Mesenchymal stem cell (in vitro differentiated cells and primary cell): ENCODE measurements around the gene SPDYE1.
"Not testable (repeated sequence)": the region's sequence is repeated elsewhere in the genome, so short reads cannot be mapped to it uniquely, and the experiment has no call there.

Experiments used
- DNase-seq: peaks from one replicate; pipeline ENCODE4 v3.0.0-alpha.2; 2013
- H2AFZ ChIP-seq: one replicate; pipeline ENCODE4 v1.6.1; 2013; ENCODE audit warnings: low read depth, mild to moderate bottlenecking, control low read depth, inconsistent platforms, low read length, moderate library complexity
- H2AK5ac ChIP-seq: 2 replicates; pipeline ENCODE4 v1.6.1; 2013; ENCODE audit warnings: low read length, moderate library complexity, mild to moderate bottlenecking, inconsistent platforms; ENCODE audit not compliant: severe bottlenecking
- H2BK120ac ChIP-seq: one replicate; pipeline ENCODE4 v1.6.1; 2013; ENCODE audit warnings: low read depth, mild to moderate bottlenecking, inconsistent platforms, low read length, moderate library complexity
- H2BK12ac ChIP-seq, 2 experiments: one replicate each; pipeline ENCODE4 v1.6.1; 2013; ENCODE audit warnings: inconsistent platforms in 2 of 2, low read length in 2 of 2, mild to moderate bottlenecking in 2 of 2, moderate library complexity in 2 of 2, control low read depth in 1 of 2
- H2BK15ac ChIP-seq: one replicate; pipeline ENCODE4 v1.6.1; 2013; ENCODE audit warnings: mild to moderate bottlenecking, low read depth, inconsistent platforms; ENCODE audit not compliant: poor library complexity, severe bottlenecking
- H2BK5ac ChIP-seq: 2 replicates; pipeline ENCODE4 v1.6.1; 2013; ENCODE audit warnings: low read depth, mild to moderate bottlenecking, low read length, control low read depth, inconsistent platforms; ENCODE audit not compliant: poor library complexity, severe bottlenecking
- H3K14ac ChIP-seq, 2 experiments: one replicate each; pipeline ENCODE4 v1.6.1; 2013; ENCODE audit warnings: inconsistent platforms in 2 of 2, low read length in 2 of 2, control low read depth in 1 of 2, mild to moderate bottlenecking in 1 of 2, moderate library complexity in 1 of 2
- H3K18ac ChIP-seq, 2 experiments: one replicate each; pipeline ENCODE4 v1.6.1; 2013; ENCODE audit warnings: inconsistent platforms in 2 of 2, low read length in 2 of 2, control low read depth in 1 of 2, low read depth in 1 of 2, mild to moderate bottlenecking in 1 of 2
- H3K23ac ChIP-seq, 2 experiments: one replicate each; pipeline ENCODE4 v1.6.1; 2013; ENCODE audit warnings: inconsistent platforms in 2 of 2, low read length in 2 of 2, mild to moderate bottlenecking in 2 of 2, moderate library complexity in 2 of 2, control low read depth in 1 of 2
- H3K27ac ChIP-seq: 2 replicates; pipeline ENCODE4 v1.5.1; 2013; ENCODE audit warnings: mild to moderate bottlenecking, moderate library complexity, low read length, control low read depth, inconsistent platforms; ENCODE audit not compliant: poor library complexity, severe bottlenecking
- H3K27me3 ChIP-seq, 2 experiments: 2 replicates each; pipeline versions ENCODE4 v1.6.1 to v1.7.0; 2013; ENCODE audit warnings: low read length in 2 of 2, mild to moderate bottlenecking in 2 of 2, moderate library complexity in 2 of 2, control low read depth in 1 of 2, inconsistent platforms in 1 of 2; ENCODE audit not compliant: control insufficient read depth in 1 of 2, insufficient read depth in 1 of 2
- H3K36me3 ChIP-seq, 2 experiments: 2 replicates each; pipeline versions ENCODE4 v1.6.1 to v1.7.0; 2013; ENCODE audit warnings: low read length in 2 of 2, control low read depth in 1 of 2, inconsistent platforms in 1 of 2, low read depth in 1 of 2, mild to moderate bottlenecking in 1 of 2; ENCODE audit not compliant: insufficient read depth in 2 of 2, control insufficient read depth in 1 of 2
- H3K4ac ChIP-seq, 2 experiments: one replicate each; pipeline ENCODE4 v1.6.1; 2013; ENCODE audit warnings: inconsistent platforms in 2 of 2, low read length in 2 of 2, mild to moderate bottlenecking in 2 of 2, moderate library complexity in 2 of 2, control low read depth in 1 of 2, low read depth in 1 of 2
- H3K4me1 ChIP-seq: 2 replicates; pipeline ENCODE4 v1.6.1; 2013; ENCODE audit warnings: low read depth, low read length, control low read depth; ENCODE audit not compliant: control insufficient read depth, insufficient read depth
- H3K4me2 ChIP-seq: 2 replicates; pipeline ENCODE4 v1.6.1; 2013; ENCODE audit warnings: low read length, mild to moderate bottlenecking, inconsistent platforms; ENCODE audit not compliant: poor library complexity, severe bottlenecking
- H3K4me3 ChIP-seq, 2 experiments: 2 replicates each; pipeline versions ENCODE4 v1.5.1 to v1.7.0; 2013; ENCODE audit warnings: low read length in 2 of 2, mild to moderate bottlenecking in 2 of 2, control low read depth in 1 of 2, low read depth in 1 of 2; ENCODE audit not compliant: insufficient read depth in 1 of 2
- H3K79me1 ChIP-seq: replicated peaks from 2 replicates; pipeline ENCODE4 v1.6.1; 2013; ENCODE audit warnings: mild to moderate bottlenecking, control low read depth, low read length, inconsistent platforms; ENCODE audit not compliant: poor library complexity, severe bottlenecking
- H3K9ac ChIP-seq: 2 replicates; pipeline ENCODE4 v1.7.0; 2013; ENCODE audit warnings: mild to moderate bottlenecking, low read length, moderate library complexity
- H3K9me3 ChIP-seq: 2 replicates; pipeline ENCODE4 v1.7.0; 2013; ENCODE audit warnings: mild to moderate bottlenecking, low read length; ENCODE audit not compliant: control insufficient read depth
- H4K8ac ChIP-seq: one replicate; pipeline ENCODE4 v1.6.1; 2013; ENCODE audit warnings: inconsistent platforms, mild to moderate bottlenecking, low read length, moderate library complexity
- H4K91ac ChIP-seq: one replicate; pipeline ENCODE4 v1.6.1; 2013; ENCODE audit warnings: mild to moderate bottlenecking, low read length, inconsistent platforms
- WGBS: methylation state at CpG from one replicate; pipeline ENCODE4 v1.1.7; 2013; ENCODE audit warnings: mixed read lengths; 5-methylcytosine and 5-hydroxymethylcytosine counted together

Gene SPDYE1

DNA sequence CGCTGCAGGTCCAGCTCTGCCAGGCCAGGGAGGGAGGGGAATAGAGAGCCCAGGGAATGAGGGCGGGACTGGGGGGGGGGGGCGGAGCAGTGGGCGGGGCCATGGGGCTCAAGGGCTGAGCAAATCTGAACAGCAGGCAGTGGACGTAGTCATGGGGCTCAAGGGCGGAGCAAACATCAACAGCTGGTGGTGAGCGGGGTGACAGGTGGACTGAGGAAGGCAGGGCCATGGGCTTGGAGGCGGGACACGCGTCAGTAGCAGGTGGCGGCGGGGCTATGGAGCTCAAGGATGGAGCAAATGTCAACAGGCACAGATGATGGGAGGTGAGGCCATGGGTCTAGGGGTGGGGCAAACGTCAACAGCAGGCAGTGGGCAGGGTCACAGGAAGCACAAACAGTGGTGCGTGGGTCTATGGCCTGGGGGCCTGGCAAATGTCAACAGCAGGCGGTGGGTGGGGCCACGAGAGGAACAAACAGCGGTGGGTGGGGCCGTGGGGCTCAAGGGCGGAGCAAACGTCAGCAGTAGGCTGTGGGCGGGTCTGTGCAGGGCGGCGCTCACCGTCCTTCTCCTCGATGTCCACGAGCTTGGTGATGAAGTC lies 41.4 kb downstream of the SPDYE1 start:
- H3K36me3 ChIP-seq, H3K4me3 ChIP-seq, H2BK120ac ChIP-seq, H3K9ac ChIP-seq, H3K23ac ChIP-seq, H3K27me3 ChIP-seq, H2BK12ac ChIP-seq, H4K91ac ChIP-seq, H2AFZ ChIP-seq, H3K14ac ChIP-seq, H3K27ac ChIP-seq, H2BK5ac ChIP-seq, H3K79me1 ChIP-seq, H2AK5ac ChIP-seq, H3K4ac ChIP-seq, H4K8ac ChIP-seq, H2BK15ac ChIP-seq, H3K9me3 ChIP-seq: not testable (repeated sequence)
- DNase-seq, result peak; percentile 86
- 0% methylated on average over 7 of the region's 26 CpGs for WGBS
- H3K4me1 ChIP-seq, result peaks cover 11% of the 10 kb centered on the region
- H3K4me2 ChIP-seq, result peak overlapping the region; percentile 38
- H3K18ac ChIP-seq, result peak overlapping the region in 1 of 2 experiments; percentile 21

- H3K14ac ChIP-seq, H2AFZ ChIP-seq, H2AK5ac ChIP-seq, H4K8ac ChIP-seq, H2BK15ac ChIP-seq, H3K4ac ChIP-seq, H3K79me1 ChIP-seq, H3K27ac ChIP-seq, H3K4me3 ChIP-seq, DNase-seq, H3K27me3 ChIP-seq, H2BK5ac ChIP-seq, H3K36me3 ChIP-seq, H3K9ac ChIP-seq, H4K91ac ChIP-seq, H3K9me3 ChIP-seq, H3K23ac ChIP-seq, H2BK120ac ChIP-seq, H2BK12ac ChIP-seq: not testable (repeated sequence)
- Histone ChIP-seq H3K4me2 (peak overlapping the region; percentile 20), H3K4me1 (peaks cover 11% of the 10 kb centered on the region), H3K18ac (peak overlapping the region in 1 of 2 experiments; percentile 40)
- WGBS, result 0% methylated on average over 3 of the region's 40 CpGs
Observed at GRCh38 chr7:44039800-44040492, 42.2 kb downstream of the SPDYE1 start.

DNA sequence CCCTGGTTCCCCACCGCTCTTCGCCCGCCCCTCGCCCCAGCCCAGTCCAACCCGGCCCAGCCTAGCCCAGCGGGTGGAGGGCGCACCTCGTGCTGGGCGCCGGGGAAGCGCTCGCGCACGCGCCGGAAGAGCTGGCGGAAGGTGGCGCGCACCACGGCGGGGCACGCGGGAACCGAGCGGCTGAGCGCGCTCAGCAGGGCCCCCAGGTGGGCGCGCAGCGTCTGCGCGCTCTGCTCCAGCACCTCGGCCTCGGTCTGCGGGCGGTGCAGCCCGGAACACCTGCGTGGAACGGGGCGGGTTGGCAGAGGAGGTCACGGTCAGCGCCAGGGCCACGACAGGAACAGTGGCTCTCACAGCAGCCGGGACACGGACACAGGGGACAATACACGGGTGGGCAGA lies 42.8 kb downstream of the SPDYE1 start:
- not testable (repeated sequence) for H3K27ac ChIP-seq, H3K14ac ChIP-seq, H3K23ac ChIP-seq, H2BK120ac ChIP-seq, H3K4ac ChIP-seq, H2BK5ac ChIP-seq, H2BK12ac ChIP-seq, H3K79me1 ChIP-seq, H4K91ac ChIP-seq, H2BK15ac ChIP-seq, DNase-seq, H3K36me3 ChIP-seq, H3K9me3 ChIP-seq, H2AK5ac ChIP-seq, H2AFZ ChIP-seq, H3K9ac ChIP-seq, H3K27me3 ChIP-seq
- peak overlapping the region; percentile 28 for H4K8ac ChIP-seq
- 2% methylated on average over 9 of the region's 46 CpGs for WGBS
- H3K18ac ChIP-seq, result peak overlapping the region in 1 of 2 experiments; percentile 40
- H3K4me3 ChIP-seq, result peak overlapping the region in 1 of 2 experiments; percentile 41
- peak overlapping the region; percentile 20 for H3K4me2 ChIP-seq
- H3K4me1 ChIP-seq, result peaks cover 12% of the 10 kb centered on the region

DNA sequence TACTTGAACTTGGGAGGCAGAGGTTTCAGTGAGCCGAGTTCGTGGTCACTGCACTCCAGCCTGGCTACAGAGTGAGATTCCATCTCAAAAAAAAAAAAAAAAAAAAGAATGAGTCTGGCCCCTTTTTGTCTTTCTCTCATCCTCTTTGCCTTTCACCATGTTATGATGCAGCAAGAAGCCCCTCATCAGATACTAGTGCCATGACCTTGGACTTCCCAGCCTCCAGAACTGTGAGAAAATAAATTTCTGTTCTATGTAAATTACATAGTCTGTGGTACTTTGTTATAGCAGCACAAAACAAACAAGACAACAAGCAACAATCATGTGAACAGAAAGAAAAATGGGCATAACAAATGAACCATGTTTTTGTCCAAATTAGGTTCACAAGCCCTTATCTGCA lies 44.5 kb downstream of the SPDYE1 start:
- no peak overlapping the region for H3K14ac ChIP-seq
- H3K9ac ChIP-seq, result no peak overlapping the region
- peaks cover 5% of the 10 kb centered on the region for H3K79me1 ChIP-seq
- no peak overlapping the region for H4K8ac ChIP-seq
- H3K27me3 ChIP-seq, result no peaks in the 10 kb centered on the region
- no peak overlapping the region for H3K27ac ChIP-seq
- no peak overlapping the region for H3K4ac ChIP-seq
- no peak overlapping the region for H3K23ac ChIP-seq
- no peak overlapping the region for H2AK5ac ChIP-seq
- no peak overlapping the region for H2BK5ac ChIP-seq
- 78% methylated on average over 2 of the region's 2 CpGs for WGBS
- no peak overlapping the region for H2AFZ ChIP-seq
- no peak overlapping the region for H2BK12ac ChIP-seq
- H3K18ac ChIP-seq, result no peak overlapping the region
- H2BK15ac ChIP-seq, result no peak overlapping the region
- H4K91ac ChIP-seq, result no peak overlapping the region
- DNase-seq, result no peak
- no peak overlapping the region for H3K4me3 ChIP-seq
- H3K4me1 ChIP-seq, result peaks cover 21% of the 10 kb centered on the region
- peaks cover 11 to 12% of the 10 kb centered on the region in 2 experiments for H3K36me3 ChIP-seq
- H3K9me3 ChIP-seq, result no peaks in the 10 kb centered on the region
- H3K4me2 ChIP-seq, result no peak overlapping the region
- no peak overlapping the region for H2BK120ac ChIP-seq
